Ectodermal cell (in vitro differentiated cells): ENCODE results near the gene MUCL3.

Experiments used
- H3K27ac ChIP-seq: 2 replicates; pipeline ENCODE4 v1.7.0; 2013; ENCODE audit warnings: mild to moderate bottlenecking, low read depth, low read length; ENCODE audit not compliant: insufficient read depth, poor library complexity, severe bottlenecking
- H3K27me3 ChIP-seq: 2 replicates; pipeline ENCODE4 v1.7.0; 2013; ENCODE audit warnings: mild to moderate bottlenecking, low read length; ENCODE audit not compliant: insufficient read depth, control insufficient read depth, poor library complexity, severe bottlenecking
- H3K36me3 ChIP-seq: one replicate; pipeline ENCODE4 v1.7.0; 2013; ENCODE audit warnings: low read length; ENCODE audit not compliant: control insufficient read depth, insufficient read depth
- H3K4me1 ChIP-seq: one replicate; pipeline ENCODE4 v1.7.0; 2013; ENCODE audit warnings: low read length; ENCODE audit not compliant: control insufficient read depth, insufficient read depth
- H3K4me3 ChIP-seq: 2 replicates; pipeline ENCODE4 v1.7.0; 2013; ENCODE audit warnings: low read depth, low read length, control low read depth; ENCODE audit not compliant: insufficient read depth
- H3K9me3 ChIP-seq: 2 replicates; pipeline ENCODE4 v1.7.0; 2013; ENCODE audit warnings: mild to moderate bottlenecking, low read length, moderate library complexity; ENCODE audit not compliant: control insufficient read depth
- WGBS, 2 experiments: methylation state at CpG; one replicate each; pipeline ENCODE4 v1.1.7; 2013; ENCODE audit warnings: missing lambda C conversion rate in 2 of 2; 5-methylcytosine and 5-hydroxymethylcytosine counted together

Gene MUCL3

GRCh38 chr6:30974490-30975252 is 33.9 kb downstream of the MUCL3 start:
- H3K9me3 ChIP-seq: no peaks in the 10 kb centered on the region
- 65 to 80% methylated on average over 4 of the region's 4 CpGs for WGBS, 2 experiments
- no peaks in the 10 kb centered on the region for H3K4me1 ChIP-seq
- no peaks in the 10 kb centered on the region for H3K36me3 ChIP-seq
- H3K27me3 ChIP-seq: no peaks in the 10 kb centered on the region
- no peak overlapping the region for H3K4me3 ChIP-seq
- H3K27ac ChIP-seq: no peak overlapping the region

- H3K9me3 ChIP-seq: no peaks in the 10 kb centered on the region
- no peak overlapping the region for H3K27ac ChIP-seq
- peaks cover 12% of the 10 kb centered on the region for H3K4me1 ChIP-seq
- WGBS, 2 experiments: 88 to 94% methylated on average over 1 of the region's 1 CpG
- H3K27me3 ChIP-seq: no peaks in the 10 kb centered on the region
- no peaks in the 10 kb centered on the region for H3K36me3 ChIP-seq
- no peak overlapping the region for H3K4me3 ChIP-seq
Observed at GRCh38 chr6:30979141-30979540, 38.4 kb downstream of the MUCL3 start.

GRCh38 chr6:30979690-30980089 is 38.9 kb downstream of the MUCL3 start:
- Histone ChIP-seq H3K4me3 (no peak overlapping the region), H3K9me3 (no peaks in the 10 kb centered on the region), H3K4me1 (peaks cover 12% of the 10 kb centered on the region), H3K27me3 (no peaks in the 10 kb centered on the region), H3K36me3 (no peaks in the 10 kb centered on the region), H3K27ac (no peak overlapping the region)
- 85 to 99% methylated on average over 4 of the region's 4 CpGs for WGBS, 2 experiments

GRCh38 chr6:30981942-30982772 is 41.4 kb downstream of the MUCL3 start:
- Histone ChIP-seq H3K27ac (peak overlapping the region; percentile 31), H3K36me3 (no peaks in the 10 kb centered on the region), H3K4me1 (peaks cover 12% of the 10 kb centered on the region), H3K4me3 (no peak overlapping the region), H3K9me3 (no peaks in the 10 kb centered on the region), H3K27me3 (no peaks in the 10 kb centered on the region)
- WGBS, 2 experiments: 48 to 57% methylated on average over 13 of the region's 13 CpGs

GRCh38 chr6:30983439-30983838 is 42.7 kb downstream of the MUCL3 start, which contains the start of gene MUC21:
Gene MUC21, plus strand, starts transcription at chr6:30983718. Its CDS starts 241 bp downstream, at chr6:30983959.
- H3K27me3 ChIP-seq: no peaks in the 10 kb centered on the region
- H3K36me3 ChIP-seq: no peaks in the 10 kb centered on the region
- H3K4me1 ChIP-seq: peaks cover 12% of the 10 kb centered on the region
- H3K27ac ChIP-seq: no peak within 1 kb of the TSS
- no peaks in the 10 kb centered on the region for H3K9me3 ChIP-seq
- WGBS, 2 experiments: 87 to 88% methylated on average over 6 of the region's 6 CpGs
- no peak within 1 kb of the TSS for H3K4me3 ChIP-seq

- H3K36me3 ChIP-seq: no peaks in the 10 kb centered on the region
- H3K27ac ChIP-seq: no peak overlapping the region
- WGBS, 2 experiments: 92 to 96% methylated on average over 5 of the region's 5 CpGs
- no peaks in the 10 kb centered on the region for H3K27me3 ChIP-seq
- peaks cover 12% of the 10 kb centered on the region for H3K4me1 ChIP-seq
- H3K4me3 ChIP-seq: no peak overlapping the region
- H3K9me3 ChIP-seq: no peaks in the 10 kb centered on the region
Observed at GRCh38 chr6:30985490-30985889, 44.7 kb downstream of the MUCL3 start.

- no peak overlapping the region for H3K4me3 ChIP-seq
- no peaks in the 10 kb centered on the region for H3K36me3 ChIP-seq
- H3K27me3 ChIP-seq: no peaks in the 10 kb centered on the region
- no peaks in the 10 kb centered on the region for H3K9me3 ChIP-seq
- no peak overlapping the region for H3K27ac ChIP-seq
- 93 to 96% methylated on average over 6 of the region's 6 CpGs for WGBS, 2 experiments
- peaks cover 10% of the 10 kb centered on the region for H3K4me1 ChIP-seq
Observed at GRCh38 chr6:30987304-30987703, 46.5 kb downstream of the MUCL3 start.

GRCh38 chr6:30988209-30988825 is 47.5 kb downstream of the MUCL3 start:
- H3K4me3 ChIP-seq: no peak overlapping the region
- H3K9me3 ChIP-seq: no peaks in the 10 kb centered on the region
- 94 to 95% methylated on average over 9 of the region's 9 CpGs for WGBS, 2 experiments
- H3K27me3 ChIP-seq: no peaks in the 10 kb centered on the region
- H3K27ac ChIP-seq: no peak overlapping the region
- no peaks in the 10 kb centered on the region for H3K36me3 ChIP-seq
- peaks cover 5% of the 10 kb centered on the region for H3K4me1 ChIP-seq

GRCh38 chr6:30990422-30991086 is 49.8 kb downstream of the MUCL3 start:
- H3K27me3 ChIP-seq: no peaks in the 10 kb centered on the region
- H3K9me3 ChIP-seq: no peaks in the 10 kb centered on the region
- 82 to 86% methylated on average over 8 of the region's 8 CpGs for WGBS, 2 experiments
- peaks cover 5% of the 10 kb centered on the region for H3K4me1 ChIP-seq
- H3K36me3 ChIP-seq: no peaks in the 10 kb centered on the region
- no peak overlapping the region for H3K4me3 ChIP-seq
- no peak overlapping the region for H3K27ac ChIP-seq
